ENCODE results near the gene PLOD3. TPM values are rescaled to one million over a fixed set of nuclear protein-coding genes. Genes with fewer than 3 reads are reported as not detected.

Gene PLOD3
- total RNA-seq, 6 experiments from 2014 or later = 128 to 179 (median 140) TPM

DNA sequence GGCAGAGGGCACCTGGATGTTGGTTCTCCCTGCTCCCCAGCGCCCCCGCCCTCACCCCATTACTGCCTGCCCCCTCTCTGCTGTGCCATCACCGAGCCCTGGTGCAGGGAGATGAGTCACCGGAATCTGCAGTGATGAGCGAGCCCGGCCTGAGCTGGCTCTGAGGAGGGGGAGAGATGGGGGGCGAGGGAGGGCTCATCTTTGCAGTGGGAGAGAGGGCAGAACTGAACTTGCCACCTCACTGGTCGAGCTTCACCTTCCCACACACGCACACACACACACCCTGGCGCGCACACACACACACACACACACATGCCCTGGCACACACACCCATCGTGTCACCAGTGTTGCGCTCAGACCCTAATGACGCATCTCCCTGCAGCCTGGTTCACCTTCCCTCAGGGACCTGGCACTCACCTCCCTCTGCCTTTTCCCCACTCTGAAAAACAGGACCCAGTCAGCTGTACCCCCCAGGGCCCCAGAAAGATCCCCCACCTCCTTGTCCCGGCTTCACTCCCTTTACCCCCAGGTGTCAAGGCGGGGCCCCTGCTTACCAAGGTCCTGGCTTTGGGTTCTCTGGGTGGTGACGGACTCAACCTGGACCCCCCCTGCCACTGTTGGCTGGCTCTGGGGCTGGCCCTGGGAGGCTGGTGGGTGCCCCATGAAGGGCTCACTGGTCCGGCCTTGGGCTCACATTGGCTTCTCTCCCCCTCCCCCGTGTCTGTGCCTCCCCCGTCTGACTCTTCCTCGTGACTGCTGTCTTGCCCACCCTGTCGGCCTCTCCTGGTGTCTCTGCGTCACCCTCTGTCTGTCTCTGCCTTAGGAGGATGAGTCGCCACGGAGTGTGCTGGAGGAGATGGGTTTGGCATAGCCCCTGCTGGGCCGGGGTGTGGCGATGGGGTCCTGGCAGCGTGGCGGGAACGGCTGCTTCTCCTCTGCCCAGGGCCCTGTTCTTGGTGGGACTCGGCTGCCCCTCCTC lies 57.4 kb downstream of the PLOD3 start:
- H3K27me3 Mint-ChIP-seq (ENCODE audit: insufficient read depth) = peaks cover 10% of the 10 kb centered on the region
- TF ChIP-seq, protein P1, sequence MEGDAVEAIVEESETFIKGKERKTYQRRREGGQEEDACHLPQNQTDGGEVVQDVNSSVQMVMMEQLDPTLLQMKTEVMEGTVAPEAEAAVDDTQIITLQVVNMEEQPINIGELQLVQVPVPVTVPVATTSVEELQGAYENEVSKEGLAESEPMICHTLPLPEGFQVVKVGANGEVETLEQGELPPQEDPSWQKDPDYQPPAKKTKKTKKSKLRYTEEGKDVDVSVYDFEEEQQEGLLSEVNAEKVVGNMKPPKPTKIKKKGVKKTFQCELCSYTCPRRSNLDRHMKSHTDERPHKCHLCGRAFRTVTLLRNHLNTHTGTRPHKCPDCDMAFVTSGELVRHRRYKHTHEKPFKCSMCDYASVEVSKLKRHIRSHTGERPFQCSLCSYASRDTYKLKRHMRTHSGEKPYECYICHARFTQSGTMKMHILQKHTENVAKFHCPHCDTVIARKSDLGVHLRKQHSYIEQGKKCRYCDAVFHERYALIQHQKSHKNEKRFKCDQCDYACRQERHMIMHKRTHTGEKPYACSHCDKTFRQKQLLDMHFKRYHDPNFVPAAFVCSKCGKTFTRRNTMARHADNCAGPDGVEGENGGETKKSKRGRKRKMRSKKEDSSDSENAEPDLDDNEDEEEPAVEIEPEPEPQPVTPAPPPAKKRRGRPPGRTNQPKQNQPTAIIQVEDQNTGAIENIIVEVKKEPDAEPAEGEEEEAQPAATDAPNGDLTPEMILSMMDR (IDR thresholded peaks at IDR 0.05) = no peak
- H3K9me3 Mint-ChIP-seq = no peaks in the 10 kb centered on the region
- DNase-seq = no peak
- H3K36me3 Mint-ChIP-seq (ENCODE audit: low read depth) = peaks cover 31% of the 10 kb centered on the region; the same call in 1 of the 2 replicates
- H3K27ac Mint-ChIP-seq = peak overlapping the region; percentile 52
- H3K4me1 Mint-ChIP-seq (ENCODE audit: low read depth) = peaks cover 33% of the 10 kb centered on the region
- H3K4me3 Mint-ChIP-seq = peak overlapping the region; percentile 22; the same call in 1 of the 2 replicates

DNA sequence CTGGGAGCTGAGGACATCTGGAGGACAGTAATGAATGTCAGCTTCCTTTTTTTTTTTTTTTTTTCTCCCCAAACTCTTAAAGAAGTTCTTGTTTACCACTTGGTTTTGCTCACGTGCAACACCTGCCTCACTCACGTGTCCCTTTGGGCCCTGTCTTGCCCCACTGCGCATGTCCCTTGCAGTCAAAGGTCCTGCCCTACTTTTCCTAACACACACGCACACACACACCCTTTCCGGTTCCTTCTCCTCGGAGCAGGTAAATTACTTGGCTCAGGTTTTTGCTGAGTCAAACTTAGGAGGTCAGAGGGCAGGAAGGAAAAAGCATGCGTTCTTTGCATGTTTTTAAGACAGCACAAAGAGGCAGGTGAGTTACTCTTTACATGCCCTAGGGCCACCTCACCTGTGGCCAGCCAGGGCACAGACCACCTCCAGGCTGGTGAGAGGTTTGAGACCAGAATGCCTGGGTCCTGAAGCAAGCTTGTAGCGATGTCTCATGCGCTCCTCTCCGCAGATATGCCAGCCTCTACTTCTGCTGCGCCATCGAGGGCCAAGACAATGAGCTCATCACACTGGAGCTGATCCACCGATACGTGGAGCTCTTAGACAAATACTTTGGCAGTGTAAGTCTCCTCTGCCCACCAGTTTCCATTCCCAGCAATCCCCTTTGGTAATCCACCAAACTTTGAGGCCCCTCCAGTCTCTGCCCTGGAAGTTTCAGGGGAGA lies 60.4 kb downstream of the PLOD3 start:
- TF ChIP-seq, protein P1 (IDR thresholded peaks at IDR 0.05) = no peak
- H3K27ac Mint-ChIP-seq = no peak overlapping the region
- no peak overlapping the region for H3K4me3 Mint-ChIP-seq
- no peak for DNase-seq
- H3K9me3 Mint-ChIP-seq = no peaks in the 10 kb centered on the region
- H3K4me1 Mint-ChIP-seq (ENCODE audit: low read depth) = peaks cover 38% of the 10 kb centered on the region
- peaks cover 13% of the 10 kb centered on the region for H3K27me3 Mint-ChIP-seq (ENCODE audit: insufficient read depth)
- peaks cover 31% of the 10 kb centered on the region; the same call in 1 of the 2 replicates for H3K36me3 Mint-ChIP-seq (ENCODE audit: low read depth)

DNA sequence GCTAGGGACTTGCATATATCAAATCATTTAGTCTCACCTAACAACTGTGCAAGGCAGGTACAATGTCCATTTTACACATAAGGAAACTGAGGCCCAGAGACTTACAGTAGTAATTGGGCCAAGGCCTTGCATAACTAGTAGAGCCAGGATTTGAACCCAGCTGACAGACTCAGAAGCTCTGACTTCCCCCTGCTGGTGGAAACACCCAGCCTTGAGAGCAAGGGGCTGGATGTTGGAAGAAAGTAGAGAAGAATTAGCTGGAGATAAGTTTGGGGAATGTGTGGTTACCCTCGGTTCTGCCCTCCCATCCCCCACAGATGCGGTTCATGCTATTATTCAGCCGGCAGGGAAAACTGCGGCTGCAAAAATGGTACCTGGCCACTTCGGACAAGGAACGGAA lies 61.1 kb downstream of the PLOD3 start:
- Mint-ChIP-seq H3K27me3 (ENCODE audit: insufficient read depth) (peaks cover 15% of the 10 kb centered on the region), H3K36me3 (ENCODE audit: low read depth) (peaks cover 27% of the 10 kb centered on the region; the same call in 1 of the 2 replicates), H3K4me3 (no peak overlapping the region; the same call in 1 of the 2 replicates), H3K27ac (no peak overlapping the region), H3K4me1 (ENCODE audit: low read depth) (peaks cover 38% of the 10 kb centered on the region), H3K9me3 (no peaks in the 10 kb centered on the region)
- TF ChIP-seq, protein P1 (IDR thresholded peaks at IDR 0.05) = peak; percentile 62
- no peak for DNase-seq

Small RNA genes within 50 kb of the gene (microRNA-seq; reads per million reads assigned to microRNA genes)
- not detected for gene MIR4653

Other genes with a start within 250 kb of the PLOD3 start
- gene MUC12, start 248.0 kb downstream of the PLOD3 start, total RNA-seq (2021; fragmentation: NEBNext Ultra II Directional; extraction: Animal tissue kit (Norgen Biotek cat#: 25700)) = 1 to 10 TPM in 5 of 6 experiments, under 1 TPM in 1; 0.91 to 2.3 (median 1.6) TPM
- not detected for gene MUC17, start 197.5 kb downstream of the PLOD3 start, total RNA-seq (2021; fragmentation: NEBNext Ultra II Directional; extraction: Animal tissue kit (Norgen Biotek cat#: 25700))
- 10 to 100 TPM; 17.8 to 20.6 (median 19.4) TPM for gene TRIM56, start 132.1 kb downstream of the PLOD3 start, total RNA-seq (2021; fragmentation: NEBNext Ultra II Directional; extraction: Animal tissue kit (Norgen Biotek cat#: 25700))
- gene SERPINE1, start 90.5 kb downstream of the PLOD3 start, total RNA-seq (2021; fragmentation: NEBNext Ultra II Directional; extraction: Animal tissue kit (Norgen Biotek cat#: 25700)) = 1,000 to 10,000 TPM in 4 of 6 experiments, 100 to 1,000 TPM in 2; 906 to 2,092 (median 1,052) TPM
- gene AP1S1, start 63.1 kb downstream of the PLOD3 start, total RNA-seq (2021; fragmentation: NEBNext Ultra II Directional; extraction: Animal tissue kit (Norgen Biotek cat#: 25700)) = 100 to 1,000 TPM; 154 to 176 (median 166) TPM
- gene VGF, start 52.0 kb downstream of the PLOD3 start, total RNA-seq (2021; fragmentation: NEBNext Ultra II Directional; extraction: Animal tissue kit (Norgen Biotek cat#: 25700)) = under 1 TPM; 0.19 to 0.78 (median 0.35) TPM
- not detected for gene NAT16, start 37.3 kb downstream of the PLOD3 start, total RNA-seq (2021; fragmentation: NEBNext Ultra II Directional; extraction: Animal tissue kit (Norgen Biotek cat#: 25700))
- not detected for gene MOGAT3, start 16.5 kb downstream of the PLOD3 start, total RNA-seq (2021; fragmentation: NEBNext Ultra II Directional; extraction: Animal tissue kit (Norgen Biotek cat#: 25700))
- gene ZNHIT1, start 584 bp upstream of the PLOD3 start, total RNA-seq (2021; fragmentation: NEBNext Ultra II Directional; extraction: Animal tissue kit (Norgen Biotek cat#: 25700)) = 100 to 1,000 TPM in 2 of 6 experiments, 10 to 100 TPM in 4; 88.9 to 113 (median 94.0) TPM
- 1 to 10 TPM; 2.0 to 3.5 (median 2.9) TPM for gene CLDN15, start 20.2 kb upstream of the PLOD3 start, total RNA-seq (2021; fragmentation: NEBNext Ultra II Directional; extraction: Animal tissue kit (Norgen Biotek cat#: 25700))
- 100 to 1,000 TPM; 160 to 220 (median 192) TPM for gene FIS1, start 27.5 kb upstream of the PLOD3 start, total RNA-seq (2021; fragmentation: NEBNext Ultra II Directional; extraction: Animal tissue kit (Norgen Biotek cat#: 25700))
- gene IFT22, start 104.2 kb upstream of the PLOD3 start, total RNA-seq (2021; fragmentation: NEBNext Ultra II Directional; extraction: Animal tissue kit (Norgen Biotek cat#: 25700)) = 10 to 100 TPM; 25.6 to 30.6 (median 26.6) TPM
- gene COL26A1, start 145.3 kb upstream of the PLOD3 start, total RNA-seq (2021; fragmentation: NEBNext Ultra II Directional; extraction: Animal tissue kit (Norgen Biotek cat#: 25700)) = not detected